Prostate gland (tissue), 2 donors: ENCODE data around the gene PITPNB.

Experiments
- CTCF ChIP-seq, 4 experiments: fragments of 200-600 bp in 2 of 4; fragments of 450-650 bp in 2 of 4; sonication (generic) in 2 of 4; IDR thresholded peaks; 1 replicate in 3 of 4; 2 replicates in 1 of 4; pipeline ENCODE4 v1.5.1; 2016 to 2019; ENCODE audit warnings: antibody characterized with exemption in 4 of 4, mild to moderate bottlenecking in 2 of 4, moderate library complexity in 2 of 4
- POLR2A ChIP-seq: fragments of 450-650 bp; IDR thresholded peaks from one replicate; pipeline ENCODE4 v1.6.1; 2016; ENCODE audit warnings: antibody characterized with exemption, mild to moderate bottlenecking

GRCh38 chr22:27877501-27877900 lies 41.6 kb downstream of the PITPNB start:
- TF ChIP-seq POLR2A: no peak
- no peak for TF ChIP-seq CTCF (IDR thresholded peaks at IDR 0.05)
